Small intestine (tissue), 16 donors: ENCODE results near the gene OR2H1. TPM values are rescaled to one million over a fixed set of nuclear protein-coding genes. Genes with fewer than 3 reads are reported as not detected.
"Not testable (repeated sequence)": the region's sequence is repeated elsewhere in the genome, so short reads cannot be mapped to it uniquely, and the experiment has no call there.

Experiments
- DNase-seq, 2 donors: peaks; one replicate each; pipeline versions ENCODE4 v3.0.0 to v3.0.0-alpha.2; 2013
- FAIRE-seq: peaks from 2 replicates; lab custom pipeline; 2012; peaks lifted over from hg19 to GRCh38; lab: Jason Lieb, UNC
- H3K27ac ChIP-seq, 3 donors: one replicate each; pipeline ENCODE4 v1.5.1; 2013; ENCODE audit warnings: low read length in 2 of 3, mild to moderate bottlenecking in 2 of 3, control low read depth in 1 of 3, inconsistent platforms in 1 of 3, low read depth in 1 of 3, moderate library complexity in 1 of 3
- H3K27me3 ChIP-seq, 3 donors: one replicate each; pipeline ENCODE4 v1.6.1; 2013; ENCODE audit warnings: low read length in 3 of 3, inconsistent platforms in 1 of 3; ENCODE audit not compliant: control insufficient read depth in 3 of 3, insufficient read depth in 3 of 3
- H3K36me3 ChIP-seq, 3 donors: one replicate each; pipeline ENCODE4 v1.6.1; 2013; ENCODE audit warnings: low read length in 3 of 3, inconsistent platforms in 1 of 3, low read depth in 1 of 3, mild to moderate bottlenecking in 1 of 3, moderate library complexity in 1 of 3; ENCODE audit not compliant: control insufficient read depth in 3 of 3, insufficient read depth in 2 of 3
- H3K4me1 ChIP-seq, 3 donors: one replicate each; pipeline ENCODE4 v1.6.1; 2013; ENCODE audit warnings: low read length in 2 of 3, inconsistent platforms in 1 of 3, low read depth in 1 of 3, mild to moderate bottlenecking in 1 of 3, moderate library complexity in 1 of 3; ENCODE audit not compliant: control insufficient read depth in 3 of 3, insufficient read depth in 2 of 3
- H3K4me3 ChIP-seq, 3 donors: one replicate each; pipeline ENCODE4 v1.5.1; 2013; ENCODE audit warnings: low read length in 3 of 3, control low read depth in 1 of 3, inconsistent platforms in 1 of 3, low read depth in 1 of 3, mild to moderate bottlenecking in 1 of 3, moderate library complexity in 1 of 3
- H3K9me3 ChIP-seq, 2 donors: one replicate each; pipeline ENCODE4 v1.6.1; 2013; ENCODE audit warnings: low read depth in 1 of 2, low read length in 1 of 2; ENCODE audit not compliant: control insufficient read depth in 2 of 2, insufficient read depth in 1 of 2
- WGBS, 3 donors: extraction: QIAGEN DNeasy Blood & Tissue Kit; methylation state at CpG; one replicate each; pipeline ENCODE4 v1.1.7; 2013; 5-methylcytosine and 5-hydroxymethylcytosine counted together
- long read RNA-seq, 10 donors: transcript quantifications; one replicate each; lab custom pipeline, GENCODE V29; 2026
- polyA plus RNA-seq, 4 donors: library from polyadenylated mRNA; stranded (reverse) in 3 of 4; unstranded in 1 of 4; fragments of 200-250 nt in 3 of 4; fragments of 120-200 nt in 1 of 4; gene quantifications; one replicate each; pipeline versions ENCODE4 v1.2.1 to v1.2.3, GENCODE V29; 2013
- donor health status: healthy with polysubstance abuse.
- donor health status: control.
- donor health status: control.
- donor health status: Bipolar disorder and iron deficiency.
- donor health status: healthy.

Gene OR2H1
- polyA plus RNA-seq: not detected
- long read RNA-seq, donor 1: 0 reads
- long read RNA-seq, donor 2: 0 reads
- long read RNA-seq, donor 3: 0 reads
- long read RNA-seq, donor 4: 0 reads
- long read RNA-seq, donor 5: 0 reads
- long read RNA-seq, donor 6: 0 reads
- long read RNA-seq, donor 7: 0 reads
- long read RNA-seq, donor 8: 0 reads
- long read RNA-seq, donor 9: 0 reads
- long read RNA-seq, donor 10: 0 reads

DNA sequence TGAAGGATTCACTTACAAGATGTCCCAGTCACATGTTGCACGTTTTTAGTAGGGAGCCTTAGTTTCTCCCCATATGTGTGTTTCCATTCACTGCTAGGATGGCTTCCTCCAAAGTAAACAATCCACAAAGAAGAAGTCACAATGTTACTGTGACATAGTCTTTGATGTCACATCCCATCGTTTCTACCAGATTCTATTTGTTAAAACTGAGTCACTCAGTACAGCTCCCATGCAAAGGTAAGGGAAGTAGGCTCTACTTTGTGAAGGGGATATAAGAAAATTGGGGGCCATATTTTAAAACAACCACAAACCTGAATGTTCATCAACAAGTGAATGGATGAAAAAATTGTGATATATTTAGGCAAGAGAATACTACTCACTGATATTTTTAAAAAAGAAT is at the start of gene OR2H1, which contains the start of gene OR11A1:
TSS of gene OR2H1 (plus strand) at position 185 of the 400 bp plus-strand sequence. CDS start 4,615 bp downstream, outside the sequence.
TSS of gene OR11A1 (minus strand) at position 101 of the 400 bp plus-strand sequence. CDS start 29,430 bp downstream, outside the sequence.
- FAIRE-seq (no peak), DNase-seq (no peak)
- Histone ChIP-seq H3K4me1 (no peaks in the 10 kb centered on the region), H3K27me3 (no peaks in the 10 kb centered on the region), H3K4me3 (no peak within 1 kb of the TSS), H3K27ac (no peak within 1 kb of the TSS), H3K9me3 (no peaks in the 10 kb centered on the region), H3K36me3 (no peaks in the 10 kb centered on the region)
- 48 to 65% (median 49%) methylated on average over 2 of the region's 2 CpGs for WGBS, 3 donors

DNA sequence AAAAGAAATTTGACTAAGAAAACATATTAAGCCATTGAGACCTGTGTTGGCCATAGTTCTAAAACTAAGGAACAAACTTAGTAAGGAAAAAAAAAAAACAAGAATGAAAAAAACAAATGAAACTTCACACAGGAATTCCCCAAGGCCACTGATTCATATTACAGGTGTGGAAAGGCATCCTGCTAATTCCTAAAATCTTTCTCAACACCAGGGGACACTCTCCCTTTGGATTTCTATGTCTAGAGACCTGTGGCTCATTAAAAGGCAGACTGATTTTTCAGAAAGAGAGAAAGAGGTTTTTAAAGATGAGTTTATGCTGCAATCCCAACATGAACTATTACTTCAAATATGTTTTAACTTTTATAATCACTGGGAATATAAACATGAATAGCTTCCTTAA is 42.4 kb upstream of the OR2H1 start, which contains the start of gene OR12D1:
TSS of gene OR12D1 (plus strand) at position 341 of the 400 bp plus-strand sequence.
- H3K27ac ChIP-seq: no peak within 1 kb of the TSS
- FAIRE-seq: no peak
- no peak for DNase-seq
- H3K9me3 ChIP-seq: peaks cover 0 to 1% of the 10 kb centered on the region in 2 donors
- H3K27me3 ChIP-seq: no peaks in the 10 kb centered on the region
- no peak within 1 kb of the TSS for H3K4me3 ChIP-seq
- H3K36me3 ChIP-seq: no peaks in the 10 kb centered on the region
- H3K4me1 ChIP-seq: no peaks in the 10 kb centered on the region

DNA sequence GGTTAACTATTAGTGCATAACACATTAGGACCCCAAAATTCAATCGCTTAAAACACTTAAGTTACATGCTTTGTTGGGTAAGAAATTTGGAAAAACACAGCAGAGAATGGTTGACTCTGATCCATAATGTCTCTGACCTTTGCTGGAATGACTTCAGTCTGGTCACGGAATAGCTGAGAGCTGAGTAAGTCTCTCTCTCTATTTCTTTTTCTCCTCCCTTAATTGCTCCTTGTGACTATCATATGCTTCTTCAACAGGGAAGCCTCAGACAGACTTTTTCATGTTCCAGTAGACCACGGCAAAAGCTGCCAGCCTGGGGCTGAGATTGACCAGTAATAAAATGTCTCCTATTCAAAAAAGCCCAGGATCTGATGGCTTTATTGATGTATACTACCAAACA is 37.4 kb upstream of the OR2H1 start:
- H3K4me3 ChIP-seq: no peak overlapping the region
- FAIRE-seq (no peak), DNase-seq (no peak)
- 64 to 80% (median 78%) methylated on average over 3 of the region's 3 CpGs for WGBS, 3 donors
- H3K9me3 ChIP-seq: no peaks in the 10 kb centered on the region
- no peak overlapping the region for H3K27ac ChIP-seq
- no peaks in the 10 kb centered on the region for H3K36me3 ChIP-seq
- H3K27me3 ChIP-seq: no peaks in the 10 kb centered on the region
- H3K4me1 ChIP-seq: no peaks in the 10 kb centered on the region

DNA sequence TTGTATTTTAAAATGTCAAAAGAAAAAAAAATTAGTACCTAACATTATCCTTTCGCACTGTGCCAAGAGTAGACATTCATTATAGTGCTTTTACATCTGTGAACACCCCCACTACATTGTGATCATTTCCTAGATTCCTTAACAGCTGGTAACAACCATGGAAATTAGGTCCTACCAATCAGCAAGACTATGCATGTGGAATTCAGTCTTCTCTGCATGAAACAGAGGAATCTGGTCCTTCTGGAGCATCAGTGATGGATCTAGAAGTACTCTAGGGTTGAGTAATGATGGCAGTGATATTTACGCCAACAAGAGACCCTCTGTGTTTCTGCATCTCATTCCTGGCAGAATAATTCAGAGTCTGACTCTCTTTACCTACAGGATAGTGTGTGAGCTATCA is 32.8 kb upstream of the OR2H1 start:
- Histone ChIP-seq H3K4me1 (no peaks in the 10 kb centered on the region), H3K9me3 (no peaks in the 10 kb centered on the region), H3K27me3 (no peaks in the 10 kb centered on the region), H3K27ac (no peak overlapping the region), H3K4me3 (no peak overlapping the region), H3K36me3 (no peaks in the 10 kb centered on the region)
- no peak for FAIRE-seq
- WGBS, 3 donors: 91 to 97% (median 92%) methylated on average over 2 of the region's 2 CpGs
- no peak for DNase-seq

DNA sequence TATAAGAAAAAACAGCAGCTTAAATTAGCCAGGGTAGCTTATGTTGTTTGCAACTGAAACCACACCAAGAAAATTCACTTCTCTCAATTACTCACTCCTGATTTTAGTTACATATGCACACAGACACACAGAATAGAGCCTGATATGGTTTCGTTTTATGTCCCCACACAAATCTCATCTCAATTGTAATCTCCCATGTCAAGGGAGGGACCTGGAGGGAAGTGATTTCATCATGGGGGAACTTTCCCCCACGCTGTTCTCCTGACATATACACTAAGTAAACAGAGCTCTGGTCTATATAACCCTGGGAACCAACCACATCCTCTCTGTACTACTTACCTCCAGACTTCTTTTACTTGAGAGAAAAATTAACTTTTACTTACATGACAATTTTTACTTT is 32.4 kb upstream of the OR2H1 start:
- no peak overlapping the region for H3K4me3 ChIP-seq
- no peaks in the 10 kb centered on the region for H3K9me3 ChIP-seq
- H3K4me1 ChIP-seq: no peaks in the 10 kb centered on the region
- FAIRE-seq: no peak
- H3K36me3 ChIP-seq: no peaks in the 10 kb centered on the region
- WGBS, 3 donors: 15 to 28% (median 24%) methylated on average over 2 of the region's 2 CpGs
- H3K27me3 ChIP-seq: no peaks in the 10 kb centered on the region
- no peak for DNase-seq
- no peak overlapping the region for H3K27ac ChIP-seq

DNA sequence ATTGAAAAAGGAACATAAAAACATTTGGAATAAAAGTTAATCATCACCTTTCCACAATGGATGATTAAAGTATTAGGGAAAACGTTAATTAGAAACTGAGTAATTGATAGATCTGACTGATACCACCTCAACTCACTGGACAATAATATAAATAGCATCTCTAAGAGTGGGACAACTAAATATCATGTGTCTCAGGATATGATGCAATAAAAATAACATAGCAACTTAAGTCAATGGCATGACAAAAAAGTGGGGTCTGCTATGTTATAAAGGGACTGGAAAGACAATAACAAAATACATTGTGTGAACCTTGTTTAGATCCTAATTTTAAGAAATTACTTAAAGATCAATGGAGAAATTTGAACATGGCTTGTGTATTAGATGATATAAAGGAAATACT is 31.9 kb upstream of the OR2H1 start:
- H3K4me3 ChIP-seq: no peak overlapping the region
- no peaks in the 10 kb centered on the region for H3K4me1 ChIP-seq
- FAIRE-seq: no peak
- H3K27me3 ChIP-seq: no peaks in the 10 kb centered on the region
- H3K36me3 ChIP-seq: no peaks in the 10 kb centered on the region
- no peaks in the 10 kb centered on the region for H3K9me3 ChIP-seq
- WGBS, 3 donors: 33 to 55% (median 34%) methylated on average over 1 of the region's 1 CpG
- DNase-seq: no peak
- H3K27ac ChIP-seq: no peak overlapping the region

DNA sequence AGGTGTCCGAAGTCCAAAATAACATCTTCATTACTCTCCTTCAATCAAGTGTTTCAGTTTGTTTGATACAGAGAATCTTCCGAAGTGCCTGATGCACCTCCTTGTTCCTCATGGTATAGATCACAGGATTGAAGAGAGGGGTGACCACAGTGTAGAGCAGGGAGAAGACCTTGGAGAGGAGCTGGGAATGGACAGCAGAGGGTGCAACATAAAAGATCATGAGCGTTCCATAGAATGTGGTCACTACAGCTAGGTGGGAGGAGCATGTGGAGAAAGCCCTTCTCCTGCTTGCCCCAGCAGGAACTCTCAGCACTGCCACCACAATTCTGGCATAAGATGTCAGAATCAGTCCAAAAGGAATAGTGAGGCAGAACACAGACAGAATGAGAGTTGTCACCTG is 30.3 kb upstream of the OR2H1 start:
- DNase-seq: no peak
- H3K27ac ChIP-seq: no peak overlapping the region
- no peaks in the 10 kb centered on the region for H3K27me3 ChIP-seq
- FAIRE-seq: no peak
- H3K4me1 ChIP-seq: no peaks in the 10 kb centered on the region
- H3K9me3 ChIP-seq: no peaks in the 10 kb centered on the region
- 83 to 90% (median 87%) methylated on average over 3 of the region's 3 CpGs for WGBS, 3 donors
- no peak overlapping the region for H3K4me3 ChIP-seq
- H3K36me3 ChIP-seq: no peaks in the 10 kb centered on the region

DNA sequence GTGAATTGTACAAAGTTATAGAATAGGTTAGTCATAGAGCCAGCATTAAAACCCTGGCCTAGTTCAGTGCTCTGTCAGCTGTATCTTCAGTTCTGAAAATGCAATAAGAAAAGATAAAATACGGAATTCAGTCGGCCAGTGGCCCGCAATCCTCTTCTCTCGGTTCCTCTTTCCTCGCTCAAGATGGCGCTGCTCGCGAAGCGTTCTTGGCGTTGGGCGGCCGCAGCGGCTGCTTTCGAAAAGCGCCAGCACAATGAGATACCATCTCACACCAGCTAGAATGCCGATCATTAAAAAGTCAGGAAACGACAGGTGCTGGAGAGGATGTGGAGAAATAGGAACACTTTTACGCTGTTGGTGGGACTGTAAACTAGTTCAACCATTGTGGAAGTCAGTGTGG is 20.2 kb upstream of the OR2H1 start:
- H3K4me3 ChIP-seq, FAIRE-seq, H3K36me3 ChIP-seq, H3K9me3 ChIP-seq, DNase-seq, H3K27ac ChIP-seq, H3K4me1 ChIP-seq, H3K27me3 ChIP-seq: not testable (repeated sequence)
- WGBS, 3 donors: 72 to 75% (median 74%) methylated on average over 18 of the region's 18 CpGs

DNA sequence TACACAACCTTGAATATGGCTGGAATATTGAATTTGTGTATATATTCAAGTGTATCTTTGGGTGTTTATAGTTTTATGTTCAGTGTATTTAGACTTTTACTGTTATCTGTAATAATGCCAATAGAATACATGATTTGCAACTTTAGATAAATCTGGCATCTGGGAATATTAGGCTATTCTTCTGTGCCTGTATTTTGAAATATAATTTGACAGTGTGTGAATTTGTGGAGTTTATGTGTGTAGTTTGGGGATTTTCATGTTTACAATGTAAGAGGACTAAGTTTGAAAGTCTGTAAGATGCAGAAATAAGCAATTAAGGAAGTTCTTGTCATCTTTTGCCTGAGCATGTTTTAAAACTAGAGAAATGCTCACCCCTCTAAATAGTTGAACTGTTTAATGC is 17.9 kb upstream of the OR2H1 start, which contains the start of gene OR10C1:
TSS of gene OR10C1 (plus strand) at position 301 of the 400 bp plus-strand sequence. CDS start 710 bp downstream, outside the sequence.
- Histone ChIP-seq H3K36me3 (no peaks in the 10 kb centered on the region), H3K4me1 (no peaks in the 10 kb centered on the region), H3K4me3 (no peak within 1 kb of the TSS), H3K27me3 (peaks cover 0 to 2% (median 0%) of the 10 kb centered on the region in 3 donors), H3K27ac (no peak within 1 kb of the TSS), H3K9me3 (no peaks in the 10 kb centered on the region)
- DNase-seq (no peak), FAIRE-seq (no peak)
